SU-DHL-6 (cell line): ENCODE measurements around the gene RASD2.
"Not testable (repeated sequence)": the region's sequence is repeated elsewhere in the genome, so short reads cannot be mapped to it uniquely, and the experiment has no call there.

Experiments used
- H2AFZ ChIP-seq: fragments of 200-600 bp; sonication (generic); 2 replicates; pipeline ENCODE4 v1.6.1; 2014; ENCODE audit warnings: low read depth, mild to moderate bottlenecking, moderate library complexity, mixed read lengths, antibody characterized with exemption, low read length; ENCODE audit not compliant: severe bottlenecking
- H3F3A ChIP-seq: fragments of 200-600 bp; shearing (Covaris generic); 2 replicates; pipeline ENCODE4 v1.6.0; 2016; ENCODE audit warnings: antibody characterized with exemption, mild to moderate bottlenecking; ENCODE audit not compliant: insufficient read depth
- H3K27ac ChIP-seq: fragments of 200-600 bp; sonication (generic); 2 replicates; pipeline ENCODE4 v1.5.1; 2016; ENCODE audit warnings: low read depth, mild to moderate bottlenecking, low read length, moderate library complexity, mixed read lengths
- H3K27me3 ChIP-seq: fragments of 200-600 bp; sonication (generic), shearing (Covaris generic); 2 replicates; pipeline ENCODE4 v1.6.0; 2014; ENCODE audit warnings: mild to moderate bottlenecking, low read length
- H3K36me3 ChIP-seq: fragments of 200-600 bp; sonication (generic); 2 replicates; pipeline ENCODE4 v1.6.1; 2014; ENCODE audit warnings: mild to moderate bottlenecking, low read length, mixed read lengths
- H3K4me2 ChIP-seq: fragments of 300-600, 200-600 bp; shearing (Covaris generic), sonication (generic); 2 replicates; pipeline ENCODE4 v1.6.0; 2014; ENCODE audit warnings: low read length, low read depth, mild to moderate bottlenecking; ENCODE audit not compliant: poor library complexity, severe bottlenecking
- H3K4me3 ChIP-seq: fragments of 200-600 bp; sonication (generic); 2 replicates; pipeline ENCODE4 v1.5.1; 2014; ENCODE audit warnings: antibody characterized with exemption, low read length, mild to moderate bottlenecking, mixed read lengths; ENCODE audit not compliant: insufficient read depth, poor library complexity, severe bottlenecking
- H3K79me2 ChIP-seq: fragments of 200-600 bp; sonication (generic); 2 replicates; pipeline ENCODE4 v1.6.1; 2014; ENCODE audit warnings: mild to moderate bottlenecking, low read length, moderate library complexity; ENCODE audit not compliant: insufficient read depth
- H3K9ac ChIP-seq: fragments of 200-600 bp; sonication (generic); 2 replicates; pipeline ENCODE4 v1.7.0; 2014; ENCODE audit warnings: mild to moderate bottlenecking, low read length
- H3K9me2 ChIP-seq: fragments of 200-600 bp; sonication (generic); replicated peaks from 2 replicates; pipeline ENCODE4 v1.6.1; 2014; ENCODE audit warnings: low read length; ENCODE audit not compliant: insufficient read depth
- H3K9me3 ChIP-seq: fragments of 200-600 bp; sonication (generic); 2 replicates; pipeline ENCODE4 v1.6.1; 2014; ENCODE audit warnings: low read length, mixed read lengths; ENCODE audit not compliant: insufficient read depth
- H4K20me1 ChIP-seq: fragments of 200-600 bp; sonication (generic); 2 replicates; pipeline ENCODE4 v1.6.1; 2014; ENCODE audit warnings: low read depth, mild to moderate bottlenecking, antibody characterized with exemption, low read length, moderate library complexity, mixed read lengths
- EZH2phosphoT487 ChIP-seq: fragments of 200-600 bp; sonication (generic), shearing (Covaris generic); conservative IDR thresholded peaks from 2 replicates; pipeline ENCODE4 v1.6.1; 2018; ENCODE audit warnings: mild to moderate bottlenecking, antibody characterized with exemption, low read length, moderate library complexity, mixed read lengths
- TF ChIP-seq, protein P1 (sequence below): fragments of 200-600 bp; sonication (generic); IDR thresholded peaks from one replicate; pipeline ENCODE4 v1.5.1; 2017; ENCODE audit warnings: antibody characterized with exemption, mild to moderate bottlenecking, low read length, moderate library complexity; ENCODE audit not compliant: insufficient read depth, poor library complexity, severe bottlenecking

Gene RASD2, protein sequence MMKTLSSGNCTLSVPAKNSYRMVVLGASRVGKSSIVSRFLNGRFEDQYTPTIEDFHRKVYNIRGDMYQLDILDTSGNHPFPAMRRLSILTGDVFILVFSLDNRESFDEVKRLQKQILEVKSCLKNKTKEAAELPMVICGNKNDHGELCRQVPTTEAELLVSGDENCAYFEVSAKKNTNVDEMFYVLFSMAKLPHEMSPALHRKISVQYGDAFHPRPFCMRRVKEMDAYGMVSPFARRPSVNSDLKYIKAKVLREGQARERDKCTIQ

DNA sequence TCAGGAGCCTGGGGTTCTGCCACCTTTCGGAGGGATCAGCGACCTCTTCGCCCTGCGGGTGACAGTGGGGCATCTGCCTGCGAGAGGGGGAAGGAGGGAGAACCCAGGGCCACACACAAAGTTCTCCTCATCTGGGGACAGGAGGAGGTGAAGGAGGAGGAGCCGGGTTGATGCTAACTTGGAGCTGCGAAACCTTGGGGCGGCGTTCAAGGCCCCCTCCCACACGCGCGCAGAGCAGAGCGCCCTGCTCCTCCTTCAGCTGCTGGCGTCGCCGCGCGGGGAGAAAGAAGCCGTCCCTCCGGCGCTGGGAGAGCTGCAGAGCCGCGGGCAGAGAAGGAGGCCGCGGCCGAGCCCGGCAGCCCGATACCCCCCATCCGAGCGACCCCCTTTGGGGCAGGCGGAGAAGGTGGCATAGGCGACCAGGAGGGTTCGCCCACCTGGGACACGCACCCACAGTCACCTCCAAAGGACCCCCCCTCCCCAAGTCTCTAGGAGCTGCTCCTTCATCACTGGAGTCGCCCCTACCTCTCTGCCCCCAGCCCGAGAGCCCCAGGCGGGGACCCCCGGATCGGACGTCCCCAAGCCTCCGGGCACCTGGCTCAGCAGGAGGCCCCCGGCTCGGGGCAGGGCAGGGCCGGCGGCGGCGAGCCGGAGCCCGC, at the start of gene RASD2:
RASD2 (plus strand) TSS at position 237 of the 659 bp plus-strand sequence. CDS start 5,979 bp downstream, outside the sequence.
- Histone ChIP-seq H3K4me2 (peak within 1 kb of the TSS; percentile 78), H3K9ac (peak within 1 kb of the TSS; percentile 31; the same call in 1 of the 2 replicates), H3K36me3 (no peaks in the 10 kb centered on the region), H3K9me2 (no peaks in the 10 kb centered on the region), H3K27ac (no peak within 1 kb of the TSS), H3K9me3 (no peaks in the 10 kb centered on the region), H2AFZ (peak within 1 kb of the TSS; percentile 88), H3K4me3 (peak within 1 kb of the TSS; percentile 49), H4K20me1 (no peaks in the 10 kb centered on the region), H3F3A (peaks cover 3% of the 10 kb centered on the region; the same call in 1 of the 2 replicates), H3K79me2 (no peaks in the 10 kb centered on the region), H3K27me3 (no peaks in the 10 kb centered on the region)
- TF ChIP-seq, protein P1, sequence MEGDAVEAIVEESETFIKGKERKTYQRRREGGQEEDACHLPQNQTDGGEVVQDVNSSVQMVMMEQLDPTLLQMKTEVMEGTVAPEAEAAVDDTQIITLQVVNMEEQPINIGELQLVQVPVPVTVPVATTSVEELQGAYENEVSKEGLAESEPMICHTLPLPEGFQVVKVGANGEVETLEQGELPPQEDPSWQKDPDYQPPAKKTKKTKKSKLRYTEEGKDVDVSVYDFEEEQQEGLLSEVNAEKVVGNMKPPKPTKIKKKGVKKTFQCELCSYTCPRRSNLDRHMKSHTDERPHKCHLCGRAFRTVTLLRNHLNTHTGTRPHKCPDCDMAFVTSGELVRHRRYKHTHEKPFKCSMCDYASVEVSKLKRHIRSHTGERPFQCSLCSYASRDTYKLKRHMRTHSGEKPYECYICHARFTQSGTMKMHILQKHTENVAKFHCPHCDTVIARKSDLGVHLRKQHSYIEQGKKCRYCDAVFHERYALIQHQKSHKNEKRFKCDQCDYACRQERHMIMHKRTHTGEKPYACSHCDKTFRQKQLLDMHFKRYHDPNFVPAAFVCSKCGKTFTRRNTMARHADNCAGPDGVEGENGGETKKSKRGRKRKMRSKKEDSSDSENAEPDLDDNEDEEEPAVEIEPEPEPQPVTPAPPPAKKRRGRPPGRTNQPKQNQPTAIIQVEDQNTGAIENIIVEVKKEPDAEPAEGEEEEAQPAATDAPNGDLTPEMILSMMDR = no peak
- no peak for TF ChIP-seq EZH2phosphoT487

DNA sequence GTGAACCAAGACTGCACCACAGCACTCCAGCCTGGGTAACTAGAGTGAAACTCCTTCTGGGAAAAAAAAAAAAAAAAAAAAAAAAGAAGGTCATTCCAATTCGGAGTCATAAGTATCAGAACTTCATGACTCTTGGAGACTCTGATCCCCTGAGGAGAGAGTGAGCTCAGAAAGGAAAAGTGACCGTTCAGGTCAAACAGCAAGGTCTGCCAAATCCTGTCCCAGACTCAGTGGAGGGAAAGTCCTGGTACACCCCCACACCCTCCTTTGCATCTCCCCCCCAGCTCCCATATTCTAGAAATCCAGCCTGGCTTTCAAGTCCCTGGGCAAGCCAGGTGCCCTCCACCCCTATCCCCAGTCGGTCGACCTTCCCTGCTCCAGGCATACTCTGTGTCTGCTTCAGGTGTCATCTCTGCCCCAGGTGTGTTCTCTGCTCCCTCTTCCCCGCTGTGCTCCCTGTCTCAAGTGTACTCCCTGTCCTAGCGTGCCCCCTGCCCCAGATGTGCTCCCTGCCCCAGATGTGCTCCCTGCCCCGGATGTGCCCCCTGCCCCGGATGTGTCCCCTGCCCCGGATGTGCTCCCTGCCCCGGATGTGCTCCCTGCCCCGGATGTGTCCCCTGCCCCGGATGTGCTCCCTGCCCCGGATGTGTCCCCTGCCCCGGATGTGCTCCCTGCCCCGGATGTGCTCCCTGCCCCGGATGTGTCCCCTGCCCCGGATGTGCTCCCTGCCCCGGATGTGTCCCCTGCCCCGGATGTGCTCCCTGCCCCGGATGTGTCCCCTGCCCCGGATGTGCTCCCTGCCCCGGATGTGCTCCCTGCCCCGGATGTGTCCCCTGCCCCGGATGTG, 49.3 kb upstream of the RASD2 start:
- H3F3A ChIP-seq, H3K9me2 ChIP-seq, H2AFZ ChIP-seq, H3K9ac ChIP-seq, H3K79me2 ChIP-seq, H3K4me3 ChIP-seq, H3K4me2 ChIP-seq, H3K27me3 ChIP-seq, H4K20me1 ChIP-seq, H3K36me3 ChIP-seq, H3K9me3 ChIP-seq, H3K27ac ChIP-seq: not testable (repeated sequence)

DNA sequence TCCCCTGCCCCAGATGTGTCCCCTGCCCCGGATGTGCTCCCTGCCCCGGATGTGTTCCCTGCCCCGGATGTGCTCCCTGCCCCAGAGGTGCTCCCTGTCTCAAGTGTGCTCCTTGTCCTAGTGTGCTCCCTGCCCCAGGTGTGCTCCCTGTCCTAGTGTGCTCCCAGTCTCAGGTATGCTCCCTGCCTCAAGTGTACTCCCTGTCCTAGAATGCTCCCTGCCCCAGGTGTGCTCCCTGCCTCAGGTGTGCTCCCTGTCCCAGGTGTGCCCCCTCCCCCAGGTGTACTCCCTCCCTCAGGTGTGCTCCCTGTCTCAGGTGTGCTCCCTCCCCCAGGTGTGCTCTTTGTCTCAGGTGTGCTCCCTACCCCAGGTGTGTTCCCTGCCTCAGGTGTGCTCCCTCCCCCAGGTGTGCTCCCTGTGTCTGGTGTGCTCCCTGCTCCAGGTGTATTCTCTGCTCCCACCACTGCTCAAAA, 48.7 kb upstream of the RASD2 start:
- H3K27ac ChIP-seq = no peak overlapping the region

More for the DNA sequence above, 48.7 kb upstream of the RASD2 start:
- no peak overlapping the region for H2AFZ ChIP-seq
- H3F3A ChIP-seq = no peaks in the 10 kb centered on the region
- H3K36me3 ChIP-seq = no peaks in the 10 kb centered on the region
- no peaks in the 10 kb centered on the region for H3K27me3 ChIP-seq
- H3K9me3 ChIP-seq = no peaks in the 10 kb centered on the region
- TF ChIP-seq, protein P1 = no peak
- no peak for TF ChIP-seq EZH2phosphoT487
- H3K4me2 ChIP-seq = no peak overlapping the region
- no peak overlapping the region for H3K4me3 ChIP-seq
- H3K9ac ChIP-seq = no peak overlapping the region
- no peaks in the 10 kb centered on the region for H3K9me2 ChIP-seq
- H3K79me2 ChIP-seq = no peaks in the 10 kb centered on the region
- H4K20me1 ChIP-seq = no peaks in the 10 kb centered on the region
